Omental fat pad (tissue), 4 donors: Measurements from ENCODE around the gene NOX3. TPM values are rescaled to one million over a fixed set of nuclear protein-coding genes. Genes with fewer than 3 reads are reported as not detected.

ENCODE experiments used
- ATAC-seq: fragments of 150-250 bp; one replicate; pipeline ENCODE4 v1.9.1; 2016; ENCODE audit warnings: mild to moderate bottlenecking, moderate library complexity; ENCODE audit not compliant: low FRiP score
- DNase-seq: peaks from one replicate; pipeline ENCODE4 v3.0.0-alpha.2; 2019; ENCODE audit warnings: low spot score
- CTCF ChIP-seq, 3 donors: fragments of 450-650 bp; IDR thresholded peaks; one replicate each; pipeline ENCODE4 v1.5.1; 2016 to 2017; ENCODE audit warnings: antibody characterized with exemption in 3 of 3, mild to moderate bottlenecking in 3 of 3, moderate library complexity in 2 of 3
- total RNA-seq, 4 donors: library from RNA; depleted of rRNA; stranded (reverse); fragments of >200 nt; gene quantifications; one replicate each; pipeline ENCODE4 v1.1.0, GENCODE V29; 2016

NOX3 gene
- total RNA-seq, 4 donors from 2014 or later, result not detected

- DNase-seq, result no peak
- ATAC-seq, result no peak
- TF ChIP-seq CTCF (IDR thresholded peaks at IDR 0.05), result no peak
Measured at GRCh38 chr6:155346957-155347356, 108.7 kb downstream of the NOX3 start.

Other genes with a start within 250 kb of the NOX3 start
- gene CLDN20, start 191.8 kb downstream of the NOX3 start, total RNA-seq, result not detected
- 1 to 10 TPM; 6.4 to 9.2 (median 7.2) TPM for gene TFB1M, start 141.4 kb downstream of the NOX3 start, total RNA-seq